NCI-H1105 treated with DMSO at 0.1 percent for 48 hours (cell line): ENCODE measurements around the gene TTC33.
"Not testable (repeated sequence)": the region's sequence is repeated elsewhere in the genome, so short reads cannot be mapped to it uniquely, and the experiment has no call there.

ENCODE experiments used
- DNase-seq: peaks from one replicate; lab custom pipeline; 2025; lab: John Stamatoyannopoulos, UW

TTC33 gene

GRCh38 chr5:40571729-40572128 is 184.0 kb downstream of the TTC33 start:
- no peak for DNase-seq

- no peak for DNase-seq
Measured at GRCh38 chr5:40570408-40571129, 185.2 kb downstream of the TTC33 start.

GRCh38 chr5:40569546-40570270 is 186.1 kb downstream of the TTC33 start:
- no peak for DNase-seq

DNA sequence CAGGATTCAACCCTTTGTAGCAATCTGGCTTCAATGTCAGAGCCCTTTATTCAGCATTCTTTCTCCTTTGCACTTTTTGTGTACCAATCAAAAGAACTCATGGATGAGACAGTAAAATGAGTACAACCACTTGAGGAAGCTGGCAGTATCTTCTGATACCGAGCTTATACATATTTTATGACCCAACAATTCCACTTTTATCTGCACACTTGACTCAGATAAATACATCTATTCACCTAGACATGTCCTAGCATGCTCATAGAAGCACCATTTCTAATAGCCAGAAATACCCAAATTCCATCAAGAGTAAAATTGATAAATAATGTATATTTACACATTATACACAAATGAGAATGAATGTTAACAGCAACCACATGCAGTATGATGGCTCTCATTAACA is 187.2 kb downstream of the TTC33 start:
- no peak for DNase-seq

DNA sequence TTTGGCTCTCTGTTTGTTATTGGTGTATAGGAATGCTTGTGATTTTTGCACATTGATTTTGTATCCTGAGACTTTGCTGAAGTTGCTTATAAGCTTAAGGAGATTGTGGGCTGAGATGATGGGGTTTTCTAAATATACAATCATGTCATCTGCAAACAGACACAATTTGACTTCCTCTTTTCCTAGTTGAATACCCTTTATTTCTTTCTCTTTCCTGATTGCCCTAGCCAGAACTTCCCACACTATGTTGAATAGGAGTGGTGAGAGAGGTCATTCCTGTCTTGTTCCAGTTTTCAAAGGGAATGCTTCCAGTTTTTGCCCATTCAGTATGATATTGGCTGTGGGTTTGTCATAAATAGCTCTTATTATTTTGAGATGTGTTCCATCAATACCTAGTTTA is 192.6 kb downstream of the TTC33 start:
- not testable (repeated sequence) for DNase-seq

- DNase-seq, result no peak
Measured at GRCh38 chr5:40560474-40561110, 195.2 kb downstream of the TTC33 start.

- DNase-seq, result no peak
Measured at GRCh38 chr5:40559306-40559705, 196.5 kb downstream of the TTC33 start.

- DNase-seq, result no peak
Measured at GRCh38 chr5:40557501-40557900, 198.3 kb downstream of the TTC33 start.

- no peak for DNase-seq
Measured at GRCh38 chr5:40556811-40557210, 198.9 kb downstream of the TTC33 start.

- DNase-seq, result no peak
Measured at GRCh38 chr5:40555886-40556285, 199.9 kb downstream of the TTC33 start.

- DNase-seq, result no peak
Measured at GRCh38 chr5:40554813-40555212, 200.9 kb downstream of the TTC33 start.

- DNase-seq, result no peak
Measured at GRCh38 chr5:40554054-40554453, 201.7 kb downstream of the TTC33 start.

GRCh38 chr5:40552981-40553380 is 202.8 kb downstream of the TTC33 start:
- DNase-seq, result no peak

GRCh38 chr5:40551496-40552491 is 204.0 kb downstream of the TTC33 start:
- no peak for DNase-seq

GRCh38 chr5:40550481-40550880 is 205.3 kb downstream of the TTC33 start:
- DNase-seq, result no peak

DNA sequence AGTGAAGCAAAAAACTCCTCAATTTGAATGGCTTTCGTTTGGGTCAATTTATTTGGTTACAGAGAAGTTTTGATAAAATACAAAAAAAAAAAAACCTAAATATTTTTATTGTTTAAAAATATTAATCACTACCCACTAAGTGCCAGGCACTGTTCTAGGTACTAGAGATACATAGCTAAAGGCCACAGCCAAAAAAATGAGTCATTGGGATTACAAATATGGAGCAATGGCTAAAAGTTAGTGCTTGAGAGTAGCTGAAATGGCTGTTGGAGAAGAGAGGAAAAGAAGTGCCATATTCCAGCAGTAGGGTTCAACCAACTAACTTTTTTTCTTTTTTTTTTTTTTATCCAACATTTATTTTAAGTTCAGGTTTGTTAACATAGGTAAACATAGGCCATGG is 206.1 kb downstream of the TTC33 start:
- DNase-seq, result no peak

GRCh38 chr5:40547994-40548575 is 207.7 kb downstream of the TTC33 start:
- DNase-seq, result no peak

DNA sequence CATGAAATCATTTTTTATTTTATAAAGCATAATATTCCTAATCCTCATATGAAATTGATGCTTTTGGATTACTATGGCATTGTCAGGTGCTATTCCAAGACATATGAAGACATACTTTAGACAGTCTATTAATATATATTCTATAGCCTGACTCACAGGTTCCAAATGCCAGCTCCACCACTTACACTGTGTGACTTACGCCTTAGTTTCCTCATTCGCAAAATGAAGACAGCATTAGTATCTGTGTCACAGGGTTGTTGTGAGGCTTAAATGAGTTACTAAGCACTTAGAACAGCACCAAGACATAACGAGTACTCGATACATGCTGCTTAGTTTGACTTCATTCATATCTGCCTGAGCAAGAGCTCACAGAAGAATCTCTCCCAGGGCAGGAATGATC is 208.2 kb downstream of the TTC33 start:
- DNase-seq, result no peak

DNA sequence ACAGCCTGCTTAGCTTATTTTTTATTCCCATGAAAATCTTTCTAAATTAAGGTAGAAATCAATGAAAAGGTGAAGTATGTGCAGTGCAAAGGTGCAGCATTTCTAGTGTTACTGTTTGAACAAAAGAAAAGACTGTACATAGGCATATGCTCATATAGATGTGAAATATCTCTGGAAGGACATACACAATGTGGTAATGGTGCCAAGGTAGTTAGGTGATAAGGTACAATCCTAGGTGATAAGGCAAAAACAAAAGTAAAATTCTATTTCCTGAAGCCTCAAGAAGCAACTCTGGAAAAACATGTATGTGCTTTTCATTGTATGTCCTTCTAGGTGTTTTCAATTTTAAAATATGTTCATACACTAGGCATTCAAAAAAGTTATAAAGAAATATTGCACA is 215.5 kb downstream of the TTC33 start:
- DNase-seq, result no peak

DNA sequence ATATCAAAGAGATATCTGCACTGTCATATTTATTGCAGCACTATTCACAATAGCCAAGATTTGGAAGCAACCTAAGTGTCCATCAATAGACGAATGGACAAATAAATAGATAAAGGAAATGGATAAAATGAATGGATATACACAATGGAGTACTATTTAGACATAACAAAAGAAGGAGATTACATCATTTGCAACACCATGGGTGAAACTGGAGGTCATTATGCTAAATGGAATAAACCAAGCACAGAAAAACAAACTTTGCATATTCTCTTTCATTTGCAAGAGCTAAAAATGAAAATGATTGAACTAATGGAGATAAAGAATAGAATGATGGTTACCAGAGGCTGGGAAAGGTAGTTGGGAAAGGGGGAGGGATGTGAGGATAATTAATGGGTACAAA is 231.1 kb downstream of the TTC33 start:
- no peak for DNase-seq

DNA sequence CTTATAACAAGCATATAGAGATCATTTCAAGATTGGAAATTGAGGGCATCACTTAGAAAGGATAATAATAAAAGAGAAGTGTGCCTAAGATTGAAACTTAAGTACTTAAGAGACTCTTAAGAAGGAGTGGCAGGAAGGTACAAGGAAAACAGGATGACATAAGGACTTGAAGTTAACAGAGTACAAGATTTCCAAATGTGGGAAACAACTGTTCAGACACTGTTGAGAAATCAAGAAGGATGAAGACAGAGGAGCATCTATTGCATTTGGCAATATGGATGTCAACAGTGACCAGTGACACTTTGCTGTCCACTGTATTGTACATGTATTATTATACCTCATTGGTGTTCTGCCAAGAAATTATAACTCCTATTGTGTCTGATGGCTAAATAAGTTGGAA is 233.8 kb downstream of the TTC33 start:
- DNase-seq, result no peak
